Lung (tissue), 12 donors: ENCODE results near the gene PLEKHF1. TPM values are rescaled to one million over a fixed set of nuclear protein-coding genes. Genes with fewer than 3 reads are reported as not detected.
"Not testable (repeated sequence)": the region's sequence is repeated elsewhere in the genome, so short reads cannot be mapped to it uniquely, and the experiment has no call there.

Experiments used
- ATAC-seq: fragments of 200-7000 bp; cut with Tn5 transposase; one replicate; pipeline ENCODE4 v1.9.1; 2020; ENCODE audit warnings: moderate number of reproducible peaks; ENCODE audit not compliant: insufficient read depth, low FRiP score
- DNase-seq, 3 donors: peaks; one replicate each; pipeline ENCODE4 v3.0.0-alpha.2; 2013 to 2017
- H3K27ac ChIP-seq, 2 donors: one replicate each; pipeline ENCODE4 v1.5.1; 2013; ENCODE audit warnings: mild to moderate bottlenecking in 2 of 2, moderate library complexity in 2 of 2, control low read depth in 1 of 2, inconsistent platforms in 1 of 2, low read depth in 1 of 2, low read length in 1 of 2
- H3K27me3 ChIP-seq, 3 donors: one replicate each; pipeline ENCODE4 v1.5.1; 2013; ENCODE audit warnings: low read length in 2 of 3; ENCODE audit not compliant: control insufficient read depth in 3 of 3, insufficient read depth in 3 of 3
- H3K36me3 ChIP-seq, 4 donors: one replicate each; pipeline ENCODE4 v1.5.1; 2013; ENCODE audit warnings: low read length in 4 of 4, mild to moderate bottlenecking in 1 of 4, moderate library complexity in 1 of 4; ENCODE audit not compliant: control insufficient read depth in 4 of 4, insufficient read depth in 4 of 4
- H3K4me1 ChIP-seq, 5 donors: one replicate each; pipeline ENCODE4 v1.5.1; 2013; ENCODE audit warnings: low read length in 5 of 5, mild to moderate bottlenecking in 2 of 5, moderate library complexity in 1 of 5; ENCODE audit not compliant: control insufficient read depth in 5 of 5, insufficient read depth in 5 of 5
- H3K4me3 ChIP-seq: one replicate; pipeline ENCODE4 v1.5.1; 2013; ENCODE audit warnings: mild to moderate bottlenecking, control low read depth, moderate library complexity
- H3K9ac ChIP-seq, 2 donors: one replicate each; pipeline ENCODE4 v1.5.1; 2013; ENCODE audit warnings: low read length in 2 of 2, control low read depth in 1 of 2; ENCODE audit not compliant: insufficient read depth in 1 of 2
- H3K9me3 ChIP-seq, 4 donors: one replicate each; pipeline ENCODE4 v1.5.1; 2013; ENCODE audit warnings: low read length in 3 of 4, mild to moderate bottlenecking in 1 of 4, moderate library complexity in 1 of 4; ENCODE audit not compliant: control insufficient read depth in 4 of 4, insufficient read depth in 3 of 4
- WGBS, 2 donors: extraction: QIAGEN DNeasy Blood & Tissue Kit; methylation state at CpG; one replicate each; pipeline ENCODE4 v1.1.7; 2013; 5-methylcytosine and 5-hydroxymethylcytosine counted together
- polyA plus RNA-seq, 2 donors: library from polyadenylated mRNA; stranded (reverse); fragments of 200-250 nt; gene quantifications; one replicate each; pipeline ENCODE4 v1.2.1, GENCODE V29; 2013
- total RNA-seq, 2 donors: library from RNA; depleted of rRNA in 1 of 2; stranded (reverse); fragments of >200 nt in 1 of 2; gene quantifications; one replicate each; pipeline ENCODE4 v1.2.1, GENCODE V29; 2014 to 2021
- TF ChIP-seq, protein P1 (sequence below): IDR thresholded peaks from 2 replicates; pipeline ENCODE4 v1.5.1; 2012; ENCODE audit warnings: mild to moderate bottlenecking; ENCODE audit errors: control extremely low read depth, extremely low read depth
- donor health status: control.
- donor health status: control.
- donor health status: Bipolar disorder and iron deficiency.
- donor health status: healthy.
- donor health status: DM: yes; HTN: yes; CAD: no.

The PLEKHF1 gene
- total and polyA plus RNA-seq, 4 donors = 5.7 to 13.2 (median 10.4) TPM

DNA sequence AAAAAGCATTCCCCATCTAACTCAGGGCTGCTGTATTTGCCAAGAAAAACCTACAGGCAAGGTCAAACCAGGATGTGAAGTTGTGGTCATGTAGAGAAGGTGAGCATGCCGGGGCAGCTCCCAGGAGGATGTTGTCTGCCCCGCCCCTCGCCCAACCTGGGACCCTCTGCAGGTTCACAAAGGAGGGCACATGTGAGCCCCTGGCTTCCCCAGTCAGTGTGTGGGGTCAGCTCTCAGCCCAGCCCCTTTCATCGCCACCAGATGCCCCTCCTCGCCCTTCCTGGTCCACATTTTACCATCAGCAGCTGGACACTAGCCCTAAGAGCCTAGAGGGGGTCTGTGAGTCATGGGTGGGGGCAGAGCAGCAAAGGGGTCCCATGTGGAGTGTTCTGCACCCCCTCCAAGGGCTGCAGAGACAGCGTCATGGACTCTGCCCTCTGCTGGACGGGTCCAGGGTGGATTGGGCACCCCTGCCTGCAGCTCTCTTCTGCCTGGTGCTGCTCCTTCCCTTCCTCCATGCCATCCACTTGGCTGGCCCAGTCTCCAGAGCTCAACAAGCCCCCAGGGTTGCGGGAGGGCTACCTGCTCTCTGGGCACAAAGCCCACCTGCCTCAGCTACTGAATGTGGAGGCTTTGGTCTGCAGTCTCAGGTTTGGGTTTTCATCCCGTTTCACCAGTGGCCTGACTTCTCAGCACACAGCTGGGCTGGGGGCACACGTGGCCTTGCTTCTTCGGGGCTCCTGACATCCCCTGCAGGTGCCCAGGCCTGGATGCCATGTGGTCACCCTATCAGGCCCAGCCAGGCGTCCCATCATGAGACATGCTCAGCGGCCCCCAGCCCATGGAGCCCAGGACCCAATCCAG is 3.7 kb downstream of the PLEKHF1 start:
- TF ChIP-seq, protein P1, sequence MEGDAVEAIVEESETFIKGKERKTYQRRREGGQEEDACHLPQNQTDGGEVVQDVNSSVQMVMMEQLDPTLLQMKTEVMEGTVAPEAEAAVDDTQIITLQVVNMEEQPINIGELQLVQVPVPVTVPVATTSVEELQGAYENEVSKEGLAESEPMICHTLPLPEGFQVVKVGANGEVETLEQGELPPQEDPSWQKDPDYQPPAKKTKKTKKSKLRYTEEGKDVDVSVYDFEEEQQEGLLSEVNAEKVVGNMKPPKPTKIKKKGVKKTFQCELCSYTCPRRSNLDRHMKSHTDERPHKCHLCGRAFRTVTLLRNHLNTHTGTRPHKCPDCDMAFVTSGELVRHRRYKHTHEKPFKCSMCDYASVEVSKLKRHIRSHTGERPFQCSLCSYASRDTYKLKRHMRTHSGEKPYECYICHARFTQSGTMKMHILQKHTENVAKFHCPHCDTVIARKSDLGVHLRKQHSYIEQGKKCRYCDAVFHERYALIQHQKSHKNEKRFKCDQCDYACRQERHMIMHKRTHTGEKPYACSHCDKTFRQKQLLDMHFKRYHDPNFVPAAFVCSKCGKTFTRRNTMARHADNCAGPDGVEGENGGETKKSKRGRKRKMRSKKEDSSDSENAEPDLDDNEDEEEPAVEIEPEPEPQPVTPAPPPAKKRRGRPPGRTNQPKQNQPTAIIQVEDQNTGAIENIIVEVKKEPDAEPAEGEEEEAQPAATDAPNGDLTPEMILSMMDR = no peak
- WGBS, 2 donors = 90 to 94% methylated on average over 13 of the region's 13 CpGs
- Histone ChIP-seq H3K36me3 (peaks cover 0 to 2% (median under 1%) of the 10 kb centered on the region in 4 donors), H3K9me3 (no peaks in the 10 kb centered on the region), H3K9ac (no peak overlapping the region), H3K27me3 (no peaks in the 10 kb centered on the region), H3K4me1 (peaks cover 9 to 18% (median 17%) of the 10 kb centered on the region in 5 donors), H3K4me3 (no peak overlapping the region), H3K27ac (peak overlapping the region in 1 of 2 donors; percentile 16)
- no peak for ATAC-seq
- peak in 1 of 3 donors; percentile 9 for DNase-seq

DNA sequence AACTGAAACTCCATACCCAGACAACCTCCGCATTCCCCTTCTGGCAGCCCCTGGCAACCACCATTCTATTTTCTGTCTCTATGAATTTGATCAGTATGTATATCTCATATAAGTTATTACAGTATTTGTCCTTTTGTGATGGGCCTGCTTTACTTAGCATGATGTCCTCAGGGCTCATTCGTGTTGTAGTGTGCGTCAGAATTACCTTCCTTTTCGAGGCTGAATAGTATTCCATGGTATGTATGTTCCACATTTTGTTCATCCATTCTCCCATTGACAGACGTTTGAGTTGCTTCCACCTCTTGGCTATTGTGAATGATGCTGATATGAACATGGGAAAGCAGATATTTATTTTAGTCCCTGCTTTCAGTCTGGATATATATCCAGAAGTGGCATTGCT is 5.0 kb downstream of the PLEKHF1 start:
- TF ChIP-seq, protein P1 = no peak
- WGBS, 2 donors = 96% methylated on average over 5 of the region's 5 CpGs
- Histone ChIP-seq H3K4me1 (peaks cover 9 to 17% (median 17%) of the 10 kb centered on the region in 5 donors), H3K27me3 (no peaks in the 10 kb centered on the region), H3K4me3 (no peak overlapping the region), H3K9ac (no peak overlapping the region), H3K36me3 (peaks cover 0 to 14% (median 7%) of the 10 kb centered on the region in 4 donors), H3K9me3 (no peaks in the 10 kb centered on the region), H3K27ac (no peak overlapping the region)
- no peak for ATAC-seq
- no peak for DNase-seq

DNA sequence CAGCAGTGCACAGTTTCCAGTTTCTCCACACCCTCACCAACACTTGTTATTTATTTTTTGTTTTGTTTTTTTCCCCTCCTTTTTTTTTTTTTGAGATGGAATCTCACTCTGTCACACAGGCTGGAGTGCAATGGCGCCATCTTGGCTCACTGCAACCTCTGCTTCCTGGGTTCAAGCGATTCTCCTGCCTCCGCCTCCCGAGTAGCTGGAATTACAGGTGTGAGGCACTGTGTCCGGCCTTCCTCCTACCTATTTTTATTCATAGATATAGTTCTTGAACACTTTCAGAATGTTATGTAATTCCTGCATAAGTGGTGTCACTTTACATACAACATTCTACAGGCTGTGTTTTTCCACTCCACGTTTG is 5.7 kb downstream of the PLEKHF1 start:
- H3K9me3 ChIP-seq, H3K4me3 ChIP-seq, H3K9ac ChIP-seq, H3K27me3 ChIP-seq, ATAC-seq: not testable (repeated sequence)
- Histone ChIP-seq H3K27ac (peak overlapping the region in 1 of 2 donors; percentile 80), H3K4me1 (peaks cover 9 to 17% (median 13%) of the 10 kb centered on the region in 5 donors), H3K36me3 (peaks cover 0 to 22% (median 7%) of the 10 kb centered on the region in 4 donors)
- DNase-seq = peak in 1 of 3 donors; percentile 0
- WGBS, 2 donors = 67 to 84% methylated on average over 6 of the region's 6 CpGs

DNA sequence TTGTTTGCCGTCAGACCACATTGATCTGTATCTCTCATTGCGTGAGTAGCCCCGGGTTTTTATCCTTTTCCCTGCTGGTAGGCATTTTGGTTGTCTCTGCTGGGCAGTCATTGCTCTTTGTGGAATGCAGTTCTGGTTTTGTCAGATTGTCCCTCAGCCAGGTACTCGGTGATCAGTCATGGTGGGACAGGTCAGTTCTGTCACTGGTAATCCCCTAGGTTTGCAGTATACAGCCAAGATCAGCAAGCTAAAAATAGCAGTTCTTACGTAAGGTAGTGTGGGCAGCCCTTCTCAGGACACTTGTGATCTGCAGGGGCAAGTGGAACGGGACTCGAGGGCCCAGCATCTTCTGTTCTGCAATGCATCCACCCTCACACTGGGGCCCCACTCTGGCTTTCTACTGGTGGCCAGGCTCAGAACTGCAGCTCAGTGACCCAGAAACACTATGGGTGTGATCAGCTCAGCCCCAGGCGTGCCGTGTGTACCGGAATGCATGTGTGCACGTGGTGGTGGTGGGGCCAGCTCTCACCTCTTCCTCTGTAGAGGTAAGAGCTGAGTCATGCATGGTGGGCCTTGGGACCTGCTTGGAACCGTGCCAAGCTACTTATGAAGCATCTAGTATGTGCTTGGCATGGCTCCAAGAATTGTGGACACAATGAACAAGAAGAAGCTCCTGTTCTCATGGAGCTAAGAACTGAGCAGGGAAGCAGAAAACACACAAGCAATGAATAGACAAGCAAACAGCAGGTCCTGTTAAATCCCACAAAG is 6.3 kb downstream of the PLEKHF1 start:
- H3K4me3 ChIP-seq = no peak overlapping the region
- peak overlapping the region; percentile 61 to 80 for H3K27ac ChIP-seq
- TF ChIP-seq, protein P1 = no peak
- no peaks in the 10 kb centered on the region for H3K9me3 ChIP-seq
- peak in 2 of 3 donors; percentile 32 to 53 for DNase-seq
- no peak for ATAC-seq
- peaks cover 3 to 17% (median 11%) of the 10 kb centered on the region in 5 donors for H3K4me1 ChIP-seq
- no peak overlapping the region for H3K9ac ChIP-seq
- H3K36me3 ChIP-seq = peaks cover 0 to 23% (median 7%) of the 10 kb centered on the region in 4 donors
- no peaks in the 10 kb centered on the region for H3K27me3 ChIP-seq
- 41 to 48% methylated on average over 12 of the region's 12 CpGs for WGBS, 2 donors
